Esophagus (tissue), 2 donors: ENCODE measurements around the gene RBM20. TPM values are rescaled to one million over a fixed set of nuclear protein-coding genes. Genes with fewer than 3 reads are reported as not detected.

Experiments
- H3K27ac ChIP-seq, 2 donors: one replicate each; pipeline ENCODE4 v1.5.1; 2013; ENCODE audit warnings: low read depth in 2 of 2, mild to moderate bottlenecking in 2 of 2, inconsistent platforms in 1 of 2, low read length in 1 of 2, moderate library complexity in 1 of 2
- H3K27me3 ChIP-seq, 2 donors: one replicate each; pipeline ENCODE4 v1.6.1; 2013; ENCODE audit warnings: low read length in 2 of 2, control low read depth in 1 of 2, mild to moderate bottlenecking in 1 of 2; ENCODE audit not compliant: insufficient read depth in 2 of 2, control insufficient read depth in 1 of 2
- H3K36me3 ChIP-seq, 2 donors: one replicate each; pipeline ENCODE4 v1.6.1; 2013; ENCODE audit warnings: low read length in 1 of 2; ENCODE audit not compliant: control insufficient read depth in 2 of 2, insufficient read depth in 2 of 2
- H3K4me1 ChIP-seq, 2 donors: one replicate each; pipeline ENCODE4 v1.6.1; 2013; ENCODE audit warnings: low read length in 1 of 2; ENCODE audit not compliant: control insufficient read depth in 2 of 2, insufficient read depth in 2 of 2
- H3K4me3 ChIP-seq, 2 donors: one replicate each; pipeline ENCODE4 v1.5.1; 2013; ENCODE audit warnings: low read length in 2 of 2, mild to moderate bottlenecking in 2 of 2, low read depth in 1 of 2, moderate library complexity in 1 of 2
- H3K9me3 ChIP-seq, 2 donors: one replicate each; pipeline ENCODE4 v1.6.1; 2013; ENCODE audit warnings: mild to moderate bottlenecking in 2 of 2, low read depth in 1 of 2, low read length in 1 of 2, moderate library complexity in 1 of 2; ENCODE audit not compliant: control insufficient read depth in 2 of 2, insufficient read depth in 1 of 2
- WGBS, 2 donors: extraction: QIAGEN DNeasy Blood & Tissue Kit; methylation state at CpG; one replicate each; pipeline ENCODE4 v1.1.7; 2013; 5-methylcytosine and 5-hydroxymethylcytosine counted together
- polyA plus RNA-seq, 2 donors: library from polyadenylated mRNA; stranded (reverse); fragments of 200-250 nt; gene quantifications; one replicate each; pipeline ENCODE4 v1.2.3, GENCODE V29; 2013
- donor health status: healthy with polysubstance abuse.
- donor health status: Bipolar disorder and iron deficiency.

RBM20 gene
- polyA plus RNA-seq, 2 donors, result 2.7 to 7.2 TPM

GRCh38 chr10:110668443-110668842 lies 24.3 kb downstream of the RBM20 start:
- Histone ChIP-seq H3K27me3 (no peaks in the 10 kb centered on the region), H3K9me3 (no peaks in the 10 kb centered on the region), H3K4me1 (no peaks in the 10 kb centered on the region), H3K36me3 (no peaks in the 10 kb centered on the region), H3K4me3 (no peak overlapping the region), H3K27ac (no peak overlapping the region)
- 73 to 82% methylated on average over 5 of the region's 5 CpGs for WGBS, 2 donors

DNA sequence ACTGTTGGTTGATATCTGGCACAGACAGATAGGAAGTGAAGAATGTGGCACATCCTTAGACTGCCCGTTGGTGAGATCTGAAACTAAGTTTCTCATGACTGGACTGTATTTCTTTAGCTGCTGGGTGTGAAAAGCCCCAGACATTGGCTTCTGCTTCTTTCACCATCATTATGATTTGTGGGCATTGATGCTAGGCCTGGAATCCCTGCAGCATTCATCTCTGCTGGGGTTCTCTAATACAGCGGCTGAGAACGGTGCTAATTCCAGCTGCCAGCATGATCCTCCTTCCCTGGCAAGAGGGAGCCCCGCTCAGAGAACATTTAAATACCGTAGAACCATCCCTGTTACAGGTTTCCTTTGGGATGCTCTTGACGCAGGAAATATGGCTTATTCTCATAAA lies 26.2 kb downstream of the RBM20 start:
- no peak overlapping the region for H3K4me3 ChIP-seq
- H3K4me1 ChIP-seq, result no peaks in the 10 kb centered on the region
- no peak overlapping the region for H3K27ac ChIP-seq
- H3K9me3 ChIP-seq, result no peaks in the 10 kb centered on the region
- H3K36me3 ChIP-seq, result no peaks in the 10 kb centered on the region
- no peaks in the 10 kb centered on the region for H3K27me3 ChIP-seq
- 89 to 91% methylated on average over 6 of the region's 6 CpGs for WGBS, 2 donors

DNA sequence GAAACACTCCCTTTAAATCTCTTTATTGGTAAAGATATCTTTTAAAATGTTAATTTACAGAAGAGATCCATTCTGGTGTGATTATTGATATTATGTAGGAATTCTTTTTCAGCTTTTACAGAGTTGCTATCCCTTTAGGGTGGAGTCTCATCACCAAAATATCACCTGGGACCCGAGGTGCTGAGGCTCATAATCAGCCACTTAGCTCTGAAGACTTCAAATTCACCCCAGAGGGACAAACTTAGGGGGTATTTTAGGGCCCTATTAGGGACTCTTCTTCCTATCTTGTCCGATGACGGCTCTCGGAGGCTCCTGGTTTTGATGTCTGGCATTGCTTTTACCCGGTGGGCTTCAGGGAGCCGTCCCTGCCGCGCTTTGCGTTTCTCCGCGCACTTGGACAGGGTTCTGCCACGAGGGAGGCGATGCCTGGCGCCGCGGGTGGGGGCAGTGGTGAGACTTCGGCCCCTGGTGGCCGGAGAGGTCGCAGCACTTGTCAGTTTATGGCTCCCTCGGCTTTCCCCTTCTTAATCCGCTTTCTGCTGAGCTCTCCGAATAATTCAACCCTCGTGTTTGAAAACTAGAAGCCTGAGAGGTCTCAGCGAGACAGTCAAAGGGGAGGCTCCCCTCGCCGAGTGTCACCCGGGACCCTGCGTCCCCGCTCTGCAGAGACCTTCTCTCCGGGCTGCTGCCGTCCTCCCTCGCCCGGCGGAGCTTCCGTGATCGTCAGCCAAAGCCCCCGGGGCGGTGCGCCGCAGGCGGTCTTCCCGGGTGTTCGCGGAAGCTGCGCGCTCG lies 27.8 kb downstream of the RBM20 start:
- WGBS, 2 donors, result 1 to 2% methylated on average over 47 of the region's 47 CpGs
- Histone ChIP-seq H3K27ac (peak overlapping the region in 1 of 2 donors; percentile 40), H3K36me3 (no peaks in the 10 kb centered on the region), H3K9me3 (no peaks in the 10 kb centered on the region), H3K27me3 (peaks cover 0 to 2% of the 10 kb centered on the region in 2 donors), H3K4me1 (no peaks in the 10 kb centered on the region), H3K4me3 (peak overlapping the region; percentile 48 to 57)

GRCh38 chr10:110672580-110672919 lies 28.4 kb downstream of the RBM20 start:
- H3K36me3 ChIP-seq, result no peaks in the 10 kb centered on the region
- 6% methylated on average over 12 of the region's 12 CpGs for WGBS, 2 donors
- H3K4me1 ChIP-seq, result no peaks in the 10 kb centered on the region
- peak overlapping the region; percentile 48 to 57 for H3K4me3 ChIP-seq
- H3K27ac ChIP-seq, result no peak overlapping the region
- H3K27me3 ChIP-seq, result peaks cover 0 to 2% of the 10 kb centered on the region in 2 donors
- H3K9me3 ChIP-seq, result no peaks in the 10 kb centered on the region

DNA sequence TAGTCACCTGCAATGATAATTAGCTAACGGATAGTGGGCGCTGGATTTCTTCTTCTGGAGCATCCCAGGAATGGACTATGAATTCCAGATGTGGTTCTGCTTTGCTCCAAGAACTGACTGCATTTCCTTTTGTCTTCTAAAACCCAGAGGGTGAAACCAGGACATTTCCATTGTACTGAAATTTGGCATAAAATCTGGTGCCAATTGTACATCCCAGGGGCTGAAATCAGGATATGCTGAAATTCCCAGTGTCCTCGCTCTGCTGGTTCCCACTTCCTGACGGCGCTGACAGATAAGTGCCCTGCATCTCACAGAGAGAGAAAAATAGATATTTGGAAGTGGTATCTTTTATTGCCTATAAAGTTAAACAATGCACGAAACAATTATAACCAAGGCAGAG lies 31.9 kb downstream of the RBM20 start:
- Histone ChIP-seq H3K4me3 (no peak overlapping the region), H3K27me3 (peaks cover 0 to 2% of the 10 kb centered on the region in 2 donors), H3K27ac (no peak overlapping the region), H3K9me3 (no peaks in the 10 kb centered on the region), H3K36me3 (no peaks in the 10 kb centered on the region), H3K4me1 (peaks cover 0 to 2% of the 10 kb centered on the region in 2 donors)
- WGBS, 2 donors, result 71 to 75% methylated on average over 6 of the region's 6 CpGs

- no peak overlapping the region for H3K27ac ChIP-seq
- no peak overlapping the region for H3K4me3 ChIP-seq
- no peaks in the 10 kb centered on the region for H3K9me3 ChIP-seq
- H3K4me1 ChIP-seq, result peaks cover 0 to 2% of the 10 kb centered on the region in 2 donors
- H3K36me3 ChIP-seq, result no peaks in the 10 kb centered on the region
- WGBS, 2 donors, result 76 to 81% methylated on average over 13 of the region's 13 CpGs
- H3K27me3 ChIP-seq, result peaks cover 0 to 2% of the 10 kb centered on the region in 2 donors
Observed at GRCh38 chr10:110679486-110680272, 35.5 kb downstream of the RBM20 start.

- no peak overlapping the region for H3K4me3 ChIP-seq
- no peaks in the 10 kb centered on the region for H3K36me3 ChIP-seq
- WGBS, 2 donors, result 49 to 57% methylated on average over 18 of the region's 18 CpGs
- no peak overlapping the region for H3K27ac ChIP-seq
- H3K27me3 ChIP-seq, result peaks cover 0 to 2% of the 10 kb centered on the region in 2 donors
- no peaks in the 10 kb centered on the region for H3K9me3 ChIP-seq
- peaks cover 0 to 2% of the 10 kb centered on the region in 2 donors for H3K4me1 ChIP-seq
Observed at GRCh38 chr10:110680273-110681020, 36.3 kb downstream of the RBM20 start.

DNA sequence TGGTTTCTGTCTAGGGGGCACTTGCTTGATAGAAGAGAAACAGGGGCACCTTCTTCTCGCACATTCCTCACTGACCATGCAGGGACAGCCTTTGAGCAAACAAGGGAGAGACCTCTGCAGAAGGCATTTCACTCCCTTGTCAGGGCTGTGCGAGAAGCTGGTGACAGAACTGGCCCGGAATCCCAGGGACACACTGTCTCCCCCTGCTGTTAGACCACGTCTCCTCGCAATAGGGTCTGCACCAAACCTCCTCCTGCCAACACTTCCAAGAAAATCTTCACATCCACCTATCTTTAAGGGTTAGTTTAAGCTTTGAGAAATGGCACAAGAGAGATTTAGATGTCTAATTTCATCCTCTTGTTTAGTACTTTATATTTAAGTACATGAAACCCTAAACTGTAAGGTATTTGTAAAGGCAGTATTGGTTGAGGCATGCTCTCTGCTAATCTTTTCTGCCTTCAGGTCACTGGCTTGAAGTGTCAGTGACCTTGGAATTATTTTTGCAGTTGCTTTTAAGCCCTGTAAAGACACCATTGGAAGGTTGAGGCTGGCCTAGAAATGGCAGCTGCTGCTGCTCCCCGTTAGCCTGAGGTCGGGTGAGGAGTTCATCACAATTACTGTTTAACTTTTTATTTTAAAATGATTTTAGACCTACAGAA lies 37.0 kb downstream of the RBM20 start:
- Histone ChIP-seq H3K27me3 (no peaks in the 10 kb centered on the region), H3K36me3 (no peaks in the 10 kb centered on the region), H3K27ac (no peak overlapping the region), H3K4me1 (peaks cover 0 to 2% of the 10 kb centered on the region in 2 donors), H3K9me3 (no peaks in the 10 kb centered on the region), H3K4me3 (no peak overlapping the region)
- 58 to 60% methylated on average over 7 of the region's 7 CpGs for WGBS, 2 donors

DNA sequence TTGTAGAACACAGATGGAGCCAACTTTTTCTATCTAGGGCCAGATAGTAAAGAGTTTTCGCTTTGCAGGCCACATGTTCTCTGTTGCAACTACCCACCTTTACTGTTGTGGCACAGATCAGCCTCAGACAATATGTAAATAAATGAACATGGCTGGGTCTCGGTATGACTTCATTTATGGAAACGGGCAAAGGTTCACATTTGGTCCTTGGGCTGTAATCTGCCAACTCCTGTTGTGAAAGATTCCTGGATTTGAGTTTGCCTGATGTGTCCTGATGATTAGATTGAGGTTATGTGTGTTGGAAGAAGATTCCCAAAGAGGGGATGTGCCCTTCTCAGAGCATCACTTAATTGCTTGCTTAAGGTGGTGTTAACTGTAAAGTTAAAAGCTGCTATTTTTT lies 38.2 kb downstream of the RBM20 start:
- Histone ChIP-seq H3K4me3 (no peak overlapping the region), H3K4me1 (peaks cover 0 to 2% of the 10 kb centered on the region in 2 donors), H3K9me3 (no peaks in the 10 kb centered on the region), H3K36me3 (no peaks in the 10 kb centered on the region), H3K27me3 (no peaks in the 10 kb centered on the region), H3K27ac (no peak overlapping the region)
- WGBS, 2 donors, result 82 to 88% methylated on average over 3 of the region's 3 CpGs
